Breast epithelium (tissue), 4 donors: Measurements from ENCODE around the gene KCNH6. TPM values are rescaled to one million over a fixed set of nuclear protein-coding genes. Genes with fewer than 3 reads are reported as not detected.

ENCODE experiments used
- DNase-seq, 2 donors: peaks; one replicate each; pipeline ENCODE4 v3.0.0-alpha.2; 2019; ENCODE audit warnings: low spot score in 2 of 2
- H3K27ac ChIP-seq, 2 donors: fragments of 200-600 bp; sonication (generic) in 1 of 2; one replicate each; pipeline ENCODE4 v1.5.1; 2016 to 2019; ENCODE audit warnings: mild to moderate bottlenecking in 1 of 2
- H3K27me3 ChIP-seq, 2 donors: fragments of 200-600 bp; sonication (generic) in 1 of 2; one replicate each; pipeline versions ENCODE4 v1.5.1 to v1.6.0; 2017 to 2019; ENCODE audit warnings: control low read depth in 1 of 2, mild to moderate bottlenecking in 1 of 2
- H3K36me3 ChIP-seq: fragments of 200-600 bp; one replicate; pipeline ENCODE4 v1.5.1; 2019
- H3K4me1 ChIP-seq, 2 donors: fragments of 200-600 bp; sonication (generic); one replicate each; pipeline ENCODE4 v1.5.1; 2016 to 2019; ENCODE audit warnings: control low read depth in 1 of 2
- H3K4me3 ChIP-seq, 3 donors: fragments of 200-600 bp; sonication (generic); 1 replicate in 2 of 3; 2 replicates in 1 of 3; pipeline ENCODE4 v1.5.1; 2016 to 2019; ENCODE audit warnings: mild to moderate bottlenecking in 3 of 3, moderate library complexity in 2 of 3
- H3K9me3 ChIP-seq, 2 donors: fragments of 200-600 bp; sonication (generic) in 1 of 2; one replicate each; pipeline ENCODE4 v1.5.1; 2016 to 2019; ENCODE audit warnings: control low read depth in 1 of 2
- POLR2A ChIP-seq: fragments of 450-650 bp; IDR thresholded peaks from one replicate; pipeline ENCODE4 v1.6.1; 2016; ENCODE audit warnings: antibody characterized with exemption, mild to moderate bottlenecking, moderate library complexity
- POLR2AphosphoS5 ChIP-seq, 3 donors: sonication (generic); formaldehyde crosslinking; IDR thresholded peaks; one replicate each; pipeline ENCODE4 v1.6.1; 2017; ENCODE audit warnings: antibody characterized with exemption in 3 of 3
- intact Hi-C: fragments of 100-400 bp; cut with DNase I; formaldehyde crosslinking; loops from one replicate; pipeline ENCODE4 v1.15.1; 2023; ENCODE audit warnings: low total_unique reads
- total RNA-seq, 3 donors: library from RNA; depleted of rRNA; stranded (reverse); fragments of >200 nt; gene quantifications; one replicate each; pipeline ENCODE4 v1.1.0, GENCODE V29; 2016
- TF ChIP-seq, protein P1 (sequence below), 3 donors: fragments of 450-650 bp; IDR thresholded peaks; one replicate each; pipeline ENCODE4 v1.5.1; 2016 to 2017; ENCODE audit warnings: antibody characterized with exemption in 3 of 3, mild to moderate bottlenecking in 3 of 3, moderate library complexity in 3 of 3

The KCNH6 gene
- total RNA-seq, 3 donors from 2014 or later, result not detected

DNA sequence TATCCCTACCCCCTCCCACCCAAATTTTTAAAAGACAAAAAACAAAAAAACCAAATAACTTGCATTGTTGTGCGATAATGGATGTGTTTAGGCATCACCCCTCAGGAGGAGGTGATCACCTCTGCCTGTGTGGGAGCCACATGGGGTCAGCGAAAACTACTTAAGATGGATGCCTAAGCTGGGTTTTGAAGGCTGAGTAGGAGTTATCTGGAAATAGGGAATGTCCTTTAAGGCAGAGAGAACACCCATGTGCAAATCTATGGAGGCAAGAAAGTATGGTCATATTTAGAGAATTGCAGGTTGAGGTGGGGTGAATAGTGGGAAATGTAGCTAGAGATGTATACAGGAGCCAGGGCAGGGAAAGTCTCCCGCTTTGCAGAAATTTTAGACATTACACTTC, 72.0 kb downstream of the KCNH6 start:
- TF ChIP-seq POLR2A (no peak), POLR2AphosphoS5 (IDR thresholded peaks at IDR 0.05) (no peak)
- TF ChIP-seq, protein P1, sequence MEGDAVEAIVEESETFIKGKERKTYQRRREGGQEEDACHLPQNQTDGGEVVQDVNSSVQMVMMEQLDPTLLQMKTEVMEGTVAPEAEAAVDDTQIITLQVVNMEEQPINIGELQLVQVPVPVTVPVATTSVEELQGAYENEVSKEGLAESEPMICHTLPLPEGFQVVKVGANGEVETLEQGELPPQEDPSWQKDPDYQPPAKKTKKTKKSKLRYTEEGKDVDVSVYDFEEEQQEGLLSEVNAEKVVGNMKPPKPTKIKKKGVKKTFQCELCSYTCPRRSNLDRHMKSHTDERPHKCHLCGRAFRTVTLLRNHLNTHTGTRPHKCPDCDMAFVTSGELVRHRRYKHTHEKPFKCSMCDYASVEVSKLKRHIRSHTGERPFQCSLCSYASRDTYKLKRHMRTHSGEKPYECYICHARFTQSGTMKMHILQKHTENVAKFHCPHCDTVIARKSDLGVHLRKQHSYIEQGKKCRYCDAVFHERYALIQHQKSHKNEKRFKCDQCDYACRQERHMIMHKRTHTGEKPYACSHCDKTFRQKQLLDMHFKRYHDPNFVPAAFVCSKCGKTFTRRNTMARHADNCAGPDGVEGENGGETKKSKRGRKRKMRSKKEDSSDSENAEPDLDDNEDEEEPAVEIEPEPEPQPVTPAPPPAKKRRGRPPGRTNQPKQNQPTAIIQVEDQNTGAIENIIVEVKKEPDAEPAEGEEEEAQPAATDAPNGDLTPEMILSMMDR (IDR thresholded peaks at IDR 0.05), result no peak
- no peaks in the 10 kb centered on the region for H3K9me3 ChIP-seq
- no peak for DNase-seq
- H3K4me3 ChIP-seq, result no peak overlapping the region
- H3K27me3 ChIP-seq, result no peaks in the 10 kb centered on the region
- H3K36me3 ChIP-seq, result no peaks in the 10 kb centered on the region
- H3K27ac ChIP-seq, result no peak overlapping the region
- intact Hi-C loops, result no loop called here
- no peaks in the 10 kb centered on the region for H3K4me1 ChIP-seq

Other genes with a start within 250 kb of the KCNH6 start
- 10 to 100 TPM; 14.6 to 52.4 (median 43.3) TPM for gene CYB561, start 77.1 kb upstream of the KCNH6 start, total RNA-seq
- 10 to 100 TPM in 1 of 3 donors, 1 to 10 TPM in 2; 2.6 to 13.9 (median 9.1) TPM for gene ACE, start 46.3 kb upstream of the KCNH6 start, total RNA-seq
- gene DCAF7, start 27.1 kb downstream of the KCNH6 start, total RNA-seq, result 10 to 100 TPM; 23.0 to 29.6 (median 27.2) TPM
- gene TACO1, start 77.5 kb downstream of the KCNH6 start, total RNA-seq, result 10 to 100 TPM; 11.0 to 12.4 (median 11.1) TPM
- 10 to 100 TPM; 44.9 to 60.0 (median 47.9) TPM for gene MAP3K3, start 99.1 kb downstream of the KCNH6 start, total RNA-seq
- gene LIMD2, start 176.8 kb downstream of the KCNH6 start, total RNA-seq, result 10 to 100 TPM in 1 of 3 donors, 1 to 10 TPM in 2; 6.1 to 10.5 (median 7.2) TPM
- 10 to 100 TPM; 25.9 to 33.8 (median 26.2) TPM for gene STRADA, start 218.4 kb downstream of the KCNH6 start, total RNA-seq